BJ (cell line): Measurements from ENCODE around the gene FIS1. TPM values are rescaled to one million over a fixed set of nuclear protein-coding genes. Genes with fewer than 3 reads are reported as not detected.

Experiments
- CTCF ChIA-PET: fragments of 350-600 bp; formaldehyde crosslinking; extraction: SDS; loops from one replicate; lab custom pipeline; 2021; ENCODE audit warnings: antibody characterized with exemption, inconsistent platforms; lab: Yijun Ruan, JAX
- POLR2A ChIA-PET: fragments of 300-600 bp; sonication (Branson Sonifier 250); formaldehyde crosslinking; extraction: SDS; loops from one replicate; lab custom pipeline; 2021; ENCODE audit warnings: antibody characterized with exemption; lab: Charles Lee
- DNase-seq: peaks from one replicate; pipeline ENCODE4 v3.0.0-alpha.2; 2011; ENCODE audit warnings: low read depth
- H3K27me3 ChIP-seq: 2 replicates; pipeline ENCODE4 v1.6.0; 2011; ENCODE audit warnings: low read length; ENCODE audit not compliant: control insufficient read depth, insufficient read depth
- H3K36me3 ChIP-seq: 2 replicates; pipeline ENCODE4 v1.5.1; 2011; ENCODE audit warnings: low read length; ENCODE audit not compliant: control insufficient read depth, insufficient read depth
- H3K4me3 ChIP-seq: 2 replicates; pipeline ENCODE4 v1.5.1; 2011; ENCODE audit warnings: low read depth, mild to moderate bottlenecking, control low read depth, low read length
- polyA plus RNA-seq: library from polyadenylated mRNA; depleted of rRNA; stranded (reverse); fragments of >200 nt; gene quantifications from 2 replicates; pipeline ENCODE4 v1.2.3, GENCODE V29; 2011
- TF ChIP-seq, protein P1 (sequence below): IDR thresholded peaks from 2 replicates; pipeline ENCODE4 v1.5.1; 2011; ENCODE audit warnings: low read depth, mild to moderate bottlenecking, control low read depth, inconsistent platforms, low read length, moderate library complexity; ENCODE audit not compliant: insufficient read depth

Gene FIS1
- polyA plus RNA-seq, 1 experiment = 329 TPM

DNA sequence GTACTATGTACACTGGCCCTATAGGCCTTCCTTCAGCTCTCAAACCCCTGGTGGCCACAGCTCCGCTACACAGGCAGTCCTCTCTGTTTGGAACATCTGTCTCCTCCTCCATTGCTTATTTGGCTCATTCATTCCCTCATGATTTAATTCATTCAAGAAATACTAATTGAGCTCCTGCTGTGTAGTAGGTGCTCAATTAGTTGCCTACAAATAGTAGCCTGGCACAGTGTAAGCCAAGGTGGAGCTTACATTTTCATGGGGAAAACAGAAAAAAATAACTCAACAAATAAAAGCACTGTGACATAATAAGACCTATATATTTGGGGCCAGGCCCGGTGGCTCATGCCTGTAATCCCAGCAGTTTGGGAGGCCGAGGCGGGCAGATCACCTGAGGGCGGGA, 3.4 kb upstream of the FIS1 start:
- POLR2A ChIA-PET = no interaction called here
- DNase-seq = no peak
- CTCF ChIA-PET = interaction anchor here (1.2 to 1.8 kb wide), 2 partner anchors 34 to 56 kb away, joined by 6 read pairs; no protein-coding TSS in a partner anchor
- Histone ChIP-seq H3K27me3 (no peaks in the 10 kb centered on the region), H3K36me3 (peaks cover 3% of the 10 kb centered on the region; the same call in 1 of the 2 replicates), H3K4me3 (no peak overlapping the region)
- TF ChIP-seq, protein P1, sequence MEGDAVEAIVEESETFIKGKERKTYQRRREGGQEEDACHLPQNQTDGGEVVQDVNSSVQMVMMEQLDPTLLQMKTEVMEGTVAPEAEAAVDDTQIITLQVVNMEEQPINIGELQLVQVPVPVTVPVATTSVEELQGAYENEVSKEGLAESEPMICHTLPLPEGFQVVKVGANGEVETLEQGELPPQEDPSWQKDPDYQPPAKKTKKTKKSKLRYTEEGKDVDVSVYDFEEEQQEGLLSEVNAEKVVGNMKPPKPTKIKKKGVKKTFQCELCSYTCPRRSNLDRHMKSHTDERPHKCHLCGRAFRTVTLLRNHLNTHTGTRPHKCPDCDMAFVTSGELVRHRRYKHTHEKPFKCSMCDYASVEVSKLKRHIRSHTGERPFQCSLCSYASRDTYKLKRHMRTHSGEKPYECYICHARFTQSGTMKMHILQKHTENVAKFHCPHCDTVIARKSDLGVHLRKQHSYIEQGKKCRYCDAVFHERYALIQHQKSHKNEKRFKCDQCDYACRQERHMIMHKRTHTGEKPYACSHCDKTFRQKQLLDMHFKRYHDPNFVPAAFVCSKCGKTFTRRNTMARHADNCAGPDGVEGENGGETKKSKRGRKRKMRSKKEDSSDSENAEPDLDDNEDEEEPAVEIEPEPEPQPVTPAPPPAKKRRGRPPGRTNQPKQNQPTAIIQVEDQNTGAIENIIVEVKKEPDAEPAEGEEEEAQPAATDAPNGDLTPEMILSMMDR = no peak

DNA sequence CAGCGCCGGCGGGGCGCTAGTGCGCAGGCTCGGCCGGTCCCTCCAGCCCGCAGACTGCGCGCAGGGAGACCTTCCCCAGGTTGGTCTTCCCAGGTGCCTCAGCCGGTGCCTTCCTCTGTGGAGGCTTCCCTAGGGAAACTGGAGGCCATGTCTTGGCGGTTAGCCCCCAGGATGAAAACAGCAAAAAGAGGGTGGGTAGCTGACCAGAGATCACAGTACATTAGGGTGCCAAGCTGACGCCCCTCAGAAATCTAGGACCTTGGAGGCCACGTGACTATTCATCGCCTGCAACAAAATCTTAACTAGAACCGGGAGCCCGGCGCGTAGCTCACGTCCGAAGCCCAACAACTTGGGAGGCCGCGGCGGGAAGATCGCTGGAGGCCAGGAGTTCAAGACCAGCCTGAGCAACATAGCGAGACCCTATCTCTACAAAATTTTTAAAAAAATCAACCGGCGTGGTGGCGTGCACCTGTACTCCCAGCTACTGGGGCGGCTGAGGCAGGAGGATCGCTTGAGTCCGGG, 327 bp upstream of the FIS1 start:
- TF ChIP-seq, protein P1 = no peak
- Histone ChIP-seq H3K36me3 (peaks cover 11% of the 10 kb centered on the region), H3K4me3 (peak overlapping the region; percentile 60), H3K27me3 (no peaks in the 10 kb centered on the region)
- CTCF ChIA-PET = interaction anchor here (1.0 to 2.4 kb wide), 8 partner anchors 11 to 186 kb away, joined by 3 to 14 read pairs (median 6); no protein-coding TSS in a partner anchor
- POLR2A ChIA-PET = no interaction called here
- no peak for DNase-seq

DNA sequence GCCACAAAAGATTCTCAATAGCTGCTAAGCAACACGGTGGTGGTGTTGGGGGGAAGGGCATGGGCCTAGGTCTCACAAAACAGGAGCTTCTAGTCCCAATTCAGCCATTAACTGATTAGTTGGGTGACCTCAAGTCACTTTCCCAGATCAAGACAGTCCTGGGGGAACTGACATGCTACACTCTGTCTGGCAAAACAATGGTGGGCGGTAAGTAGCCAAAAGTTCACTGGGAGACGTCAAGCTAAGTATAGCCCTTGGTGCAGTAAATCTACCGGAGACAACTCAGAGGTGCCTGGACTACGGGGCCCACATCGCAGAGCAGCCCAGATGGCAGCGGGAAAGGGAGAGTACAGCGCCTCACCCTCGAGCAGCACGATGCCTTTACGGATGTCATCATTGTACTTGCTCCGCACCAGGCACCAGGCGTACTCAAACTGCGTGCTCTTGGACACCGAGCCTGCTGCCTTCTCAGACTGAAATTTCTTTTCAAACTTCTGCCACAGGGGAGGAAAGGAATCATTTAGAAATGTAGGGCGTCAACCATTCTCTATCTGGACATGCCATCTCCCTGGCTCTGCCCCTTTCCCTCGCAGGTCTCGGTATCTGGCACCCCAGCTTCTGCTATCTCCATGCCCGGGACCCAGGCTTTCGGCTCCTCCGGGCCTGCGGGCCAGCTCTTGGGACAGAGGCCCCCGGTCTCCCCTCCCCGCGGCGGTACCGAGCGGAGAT, 1.1 kb downstream of the FIS1 start:
- ChIA-PET CTCF (interaction anchor here (0.6 to 2.4 kb wide), 29 partner anchors 9 to 1178 kb away, joined by 3 to 22 read pairs (median 3); partner anchors contain the start of genes ACHE, PLOD3 and ZNHIT1), POLR2A (no interaction called here)
- no peak for DNase-seq

DNA sequence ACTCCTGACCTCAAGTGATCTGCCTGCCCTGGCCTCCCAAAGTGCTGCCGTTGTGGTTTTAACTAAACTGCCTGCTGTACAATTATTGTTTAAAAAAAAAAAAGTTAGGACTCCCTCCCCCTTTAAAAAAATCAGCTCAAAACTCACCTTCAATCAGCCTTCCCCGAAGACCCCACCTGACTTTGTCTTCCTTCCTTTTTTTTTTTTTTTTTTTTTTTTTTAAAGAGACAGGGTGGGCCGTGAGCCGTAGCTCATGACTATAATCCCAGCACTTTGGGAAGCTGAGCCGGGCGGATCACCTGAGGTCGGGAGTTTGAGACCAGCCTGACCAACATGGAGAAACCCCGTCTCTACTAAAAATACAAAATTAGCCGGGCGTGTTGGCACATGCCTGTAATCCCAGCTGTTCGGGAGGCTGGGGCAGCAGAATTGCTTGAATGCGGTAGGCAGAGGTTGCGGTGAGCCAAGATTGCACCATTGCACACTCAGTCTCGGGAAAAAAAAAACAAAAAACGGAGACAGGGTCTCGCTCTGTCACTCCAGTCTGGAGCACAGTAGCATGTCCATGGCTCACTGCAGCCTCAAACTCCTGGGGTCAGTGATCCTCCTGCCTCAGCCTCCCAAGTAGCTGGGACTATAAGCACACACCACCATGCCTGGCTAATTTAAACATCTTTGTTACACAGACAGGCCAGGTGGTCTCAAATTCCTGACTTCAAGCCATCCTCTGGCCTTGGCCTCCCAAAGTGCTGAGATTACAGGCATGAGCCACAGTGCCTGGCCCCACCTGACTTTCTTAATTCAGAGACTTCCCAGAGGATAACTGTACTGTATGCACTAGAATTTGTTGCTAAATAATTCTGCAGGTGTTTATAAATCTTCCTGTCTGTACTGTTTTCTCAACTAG, 3.2 kb downstream of the FIS1 start:
- Histone ChIP-seq H3K4me3 (no peak overlapping the region), H3K36me3 (peaks cover 25% of the 10 kb centered on the region), H3K27me3 (no peaks in the 10 kb centered on the region)
- TF ChIP-seq, protein P1 = no peak
- POLR2A ChIA-PET = no interaction called here
- DNase-seq = no peak
- CTCF ChIA-PET = no interaction called here

More for the DNA sequence above, 1.1 kb downstream of the FIS1 start:
- Histone ChIP-seq H3K27me3 (no peaks in the 10 kb centered on the region), H3K4me3 (peak overlapping the region; percentile 60), H3K36me3 (peaks cover 20% of the 10 kb centered on the region)
- TF ChIP-seq, protein P1 = no peak

DNA sequence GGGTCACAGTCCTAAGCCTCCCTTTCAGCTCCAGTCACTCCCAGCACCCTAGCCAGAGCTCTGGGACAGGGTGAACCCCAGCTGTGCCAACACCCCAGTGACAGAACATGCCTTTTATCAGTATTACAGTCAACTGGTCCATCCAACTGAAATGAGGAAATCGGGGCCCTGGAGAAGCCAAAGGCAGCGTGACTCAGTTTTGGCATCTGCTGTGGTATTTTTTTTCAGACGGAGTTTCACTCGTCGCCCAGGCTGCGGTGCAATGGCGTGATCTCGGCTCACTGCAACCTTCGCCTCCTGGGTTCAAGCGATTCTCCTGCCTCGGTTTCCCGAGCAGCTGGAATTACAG, 3.9 kb downstream of the FIS1 start:
- POLR2A ChIA-PET = no interaction called here
- CTCF ChIA-PET = no interaction called here
- TF ChIP-seq, protein P1 = no peak
- no peak for DNase-seq
- peaks cover 26% of the 10 kb centered on the region for H3K36me3 ChIP-seq
- no peak overlapping the region for H3K4me3 ChIP-seq
- no peaks in the 10 kb centered on the region for H3K27me3 ChIP-seq
